Measurements from ENCODE around the gene UGT1A8.

Gene UGT1A8

GRCh38 chr2:233684640-233685039 lies 67.2 kb downstream of the UGT1A8 start:
- DNase-seq (ENCODE audit: extremely low spot score): no peak
- ChIA-PET POLR2A (no interaction called here), CTCF (no interaction called here)
- TF ChIP-seq CTCF (IDR thresholded peaks at IDR 0.05; ENCODE audit: control extremely low read depth, extremely low read depth, low read depth, missing control alignments): no peak

- CTCF ChIA-PET: no interaction called here
- POLR2A ChIA-PET: no interaction called here
- no peak for DNase-seq (ENCODE audit: extremely low spot score)
- no peak for TF ChIP-seq CTCF (IDR thresholded peaks at IDR 0.05; ENCODE audit: control extremely low read depth, extremely low read depth, low read depth, missing control alignments)
Measured at GRCh38 chr2:233686928-233687327, 69.5 kb downstream of the UGT1A8 start.

- TF ChIP-seq CTCF (IDR thresholded peaks at IDR 0.05; ENCODE audit: control extremely low read depth, extremely low read depth, low read depth, missing control alignments): no peak
- DNase-seq (ENCODE audit: extremely low spot score): no peak
- ChIA-PET CTCF (no interaction called here), POLR2A (no interaction called here)
Measured at GRCh38 chr2:233688341-233688740, 70.9 kb downstream of the UGT1A8 start.

GRCh38 chr2:233689031-233689430 lies 71.6 kb downstream of the UGT1A8 start:
- no peak for DNase-seq (ENCODE audit: extremely low spot score)
- ChIA-PET POLR2A (no interaction called here), CTCF (no interaction called here)
- TF ChIP-seq CTCF (IDR thresholded peaks at IDR 0.05; ENCODE audit: control extremely low read depth, extremely low read depth, low read depth, missing control alignments): no peak

- no peak for TF ChIP-seq CTCF (IDR thresholded peaks at IDR 0.05; ENCODE audit: control extremely low read depth, extremely low read depth, low read depth, missing control alignments)
- CTCF ChIA-PET: no interaction called here
- POLR2A ChIA-PET: no interaction called here
- no peak for DNase-seq (ENCODE audit: extremely low spot score)
Measured at GRCh38 chr2:233689501-233689900, 72.1 kb downstream of the UGT1A8 start.

- TF ChIP-seq CTCF (IDR thresholded peaks at IDR 0.05; ENCODE audit: control extremely low read depth, extremely low read depth, low read depth, missing control alignments): no peak
- DNase-seq (ENCODE audit: extremely low spot score): no peak
- CTCF ChIA-PET: no interaction called here
- POLR2A ChIA-PET: no interaction called here
Measured at GRCh38 chr2:233690444-233690843, 73.0 kb downstream of the UGT1A8 start.

All from GM10248 (cell line).